GM23248 (cell line): ENCODE data around the gene LRCOL1. TPM values are rescaled to one million over a fixed set of nuclear protein-coding genes. Genes with fewer than 3 reads are reported as not detected.
A peak's percentile ranks its signal among the peaks of the same experiment; 100 is the strongest.

Experiments
- DNase-seq: peaks from one replicate; pipeline ENCODE4 v3.0.0-alpha.2; 2015
- H2AFZ ChIP-seq: fragments of 200-600 bp; sonication (generic); 2 replicates; pipeline ENCODE4 v1.6.1; 2016; ENCODE audit warnings: antibody characterized with exemption
- H3F3A ChIP-seq: fragments of 200-600 bp; sonication (generic); 2 replicates; pipeline ENCODE4 v1.6.1; 2016; ENCODE audit warnings: mild to moderate bottlenecking, antibody characterized with exemption, mixed run types; ENCODE audit not compliant: insufficient read depth
- H3K27ac ChIP-seq: fragments of 200-600 bp; sonication (generic); 2 replicates; pipeline ENCODE4 v1.5.1; 2016; ENCODE audit warnings: mild to moderate bottlenecking
- H3K27me3 ChIP-seq: fragments of 200-600 bp; sonication (generic); replicated peaks from 2 replicates; pipeline ENCODE4 v1.6.1; 2016; ENCODE audit warnings: mild to moderate bottlenecking; ENCODE audit not compliant: insufficient read depth
- H3K36me3 ChIP-seq: fragments of 200-600 bp; sonication (generic); 2 replicates; pipeline ENCODE4 v1.6.1; 2016; ENCODE audit warnings: low read depth, mild to moderate bottlenecking
- H3K4me1 ChIP-seq: fragments of 200-600 bp; sonication (generic); 2 replicates; pipeline ENCODE4 v1.6.1; 2016; ENCODE audit warnings: mild to moderate bottlenecking; ENCODE audit not compliant: insufficient read depth
- H3K4me2 ChIP-seq: fragments of 200-600 bp; sonication (generic); one replicate; pipeline ENCODE4 v1.6.1; 2016; ENCODE audit warnings: mild to moderate bottlenecking; ENCODE audit not compliant: unreplicated experiment
- H3K4me3 ChIP-seq: fragments of 200-600 bp; sonication (generic); 2 replicates; pipeline ENCODE4 v1.5.1; 2016; ENCODE audit warnings: mild to moderate bottlenecking
- H3K79me2 ChIP-seq: fragments of 200-600 bp; sonication (generic); 2 replicates; pipeline ENCODE4 v1.6.1; 2016; ENCODE audit warnings: mild to moderate bottlenecking; ENCODE audit not compliant: insufficient read depth
- H3K9ac ChIP-seq: fragments of 200-600 bp; sonication (generic); 2 replicates; pipeline ENCODE4 v1.6.1; 2016; ENCODE audit warnings: mild to moderate bottlenecking
- H3K9me2 ChIP-seq: fragments of 200-600 bp; sonication (generic); 2 replicates; pipeline ENCODE4 v1.6.1; 2016; ENCODE audit warnings: mixed run types, mild to moderate bottlenecking, moderate library complexity; ENCODE audit not compliant: insufficient read depth
- H3K9me3 ChIP-seq: fragments of 200-600 bp; sonication (generic); one replicate; pipeline ENCODE4 v1.6.1; 2017; ENCODE audit warnings: low read depth
- H4K20me1 ChIP-seq: fragments of 200-600 bp; sonication (generic); 2 replicates; pipeline ENCODE4 v1.6.0; 2016; ENCODE audit not compliant: insufficient read depth
- EZH2 ChIP-seq: fragments of 200-600 bp; sonication (generic); IDR thresholded peaks from 2 replicates; pipeline ENCODE4 v1.6.1; 2018; ENCODE audit warnings: antibody characterized with exemption, mild to moderate bottlenecking; ENCODE audit not compliant: insufficient read depth, poor library complexity, severe bottlenecking
- EZH2phosphoT487 ChIP-seq: fragments of 200-600 bp; sonication (generic); IDR thresholded peaks from 2 replicates; pipeline ENCODE4 v1.6.1; 2018; ENCODE audit warnings: antibody characterized with exemption, moderate library complexity, mild to moderate bottlenecking, low read depth; ENCODE audit not compliant: insufficient read depth
- WGBS, 2 experiments: methylation state at CpG; one replicate each; pipeline ENCODE4 v1.1.6; 2015 to 2017; ENCODE audit warnings: low lambda C conversion rate in 2 of 2, low coverage in 1 of 2; ENCODE audit errors: missing lambda C conversion rate in 2 of 2; 5-methylcytosine and 5-hydroxymethylcytosine counted together
- in situ Hi-C: fragments of 300-500 bp; cut with MboI; formaldehyde crosslinking; loops from 2 replicates; pipeline ENCODE4 v1.15.0; 2020
- polyA plus RNA-seq: library from polyadenylated mRNA; unstranded; fragments of >200 nt; fragmentation: Nextera tagmentation; extraction: Ambion mirVana; gene quantifications from 2 replicates; pipeline ENCODE4 v1.2.1, GENCODE V29; 2016
- total RNA-seq: library from RNA; depleted of rRNA; stranded (reverse); fragments of >200 nt; shearing (Covaris generic); gene quantifications from 2 replicates; pipeline ENCODE4 v1.2.3, GENCODE V29; 2014

The LRCOL1 gene
- total and polyA plus RNA-seq, 2 experiments from 2014 or later, result not detected

DNA sequence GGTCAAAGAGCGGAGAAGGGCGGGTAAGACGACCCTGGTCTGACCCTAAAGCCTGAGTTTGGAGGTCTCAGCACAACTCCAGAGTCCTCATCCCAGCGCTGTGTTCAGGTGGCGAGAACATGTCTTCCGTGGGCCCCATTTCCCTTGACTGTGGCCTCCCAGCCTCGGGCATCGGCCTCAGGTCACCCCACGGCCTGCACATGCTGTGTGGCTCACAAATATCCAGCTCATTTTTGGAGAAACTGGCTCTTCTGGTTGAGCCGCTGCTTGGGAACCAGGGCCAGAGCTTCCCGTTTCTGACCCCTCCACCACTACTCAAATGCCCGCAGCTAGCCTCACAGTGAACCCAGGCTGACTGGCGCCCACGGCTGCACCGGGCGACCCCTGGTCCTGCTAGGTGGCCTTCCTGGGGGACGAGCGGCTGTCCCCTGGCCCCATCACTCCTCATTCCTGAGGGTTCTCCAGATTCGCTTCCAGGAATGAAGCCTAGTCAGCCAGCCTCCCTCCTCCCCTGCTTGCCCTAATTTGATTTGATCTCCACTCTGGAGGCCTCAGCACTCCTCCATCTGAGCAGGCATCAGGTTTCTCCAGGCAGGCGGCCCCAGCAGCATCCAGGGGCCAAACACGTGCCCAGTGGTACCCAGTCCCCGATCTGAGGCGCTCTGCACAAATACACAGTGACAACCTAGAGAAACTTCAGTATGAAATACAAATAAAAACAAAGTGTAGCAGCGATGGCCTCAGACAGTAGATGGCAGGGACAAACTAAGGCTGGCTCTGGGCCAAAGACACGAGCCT, 12.9 kb upstream of the LRCOL1 start:
- Histone ChIP-seq H4K20me1 (no peaks in the 10 kb centered on the region), H3F3A (peaks cover 12% of the 10 kb centered on the region; the same call in 1 of the 2 replicates), H3K79me2 (no peaks in the 10 kb centered on the region), H3K4me1 (peaks cover 9% of the 10 kb centered on the region; the same call in 1 of the 2 replicates), H3K4me3 (no peak overlapping the region), H3K9ac (peak overlapping the region; percentile 33; the same call in 1 of the 2 replicates), H3K4me2 (peak overlapping the region; percentile 86), H3K9me3 (no peaks in the 10 kb centered on the region), H3K9me2 (no peaks in the 10 kb centered on the region), H2AFZ (no peak overlapping the region), H3K27me3 (peaks cover 6% of the 10 kb centered on the region), H3K27ac (no peak overlapping the region), H3K36me3 (no peaks in the 10 kb centered on the region)
- no peak for DNase-seq
- in situ Hi-C loops, result loop anchor here (25.0 kb wide), 1 partner anchor 461 kb away; no protein-coding TSS in a partner anchor
- no peak for TF ChIP-seq EZH2
- 78 to 80% methylated on average over 25 of the region's 25 CpGs for WGBS, 2 experiments

DNA sequence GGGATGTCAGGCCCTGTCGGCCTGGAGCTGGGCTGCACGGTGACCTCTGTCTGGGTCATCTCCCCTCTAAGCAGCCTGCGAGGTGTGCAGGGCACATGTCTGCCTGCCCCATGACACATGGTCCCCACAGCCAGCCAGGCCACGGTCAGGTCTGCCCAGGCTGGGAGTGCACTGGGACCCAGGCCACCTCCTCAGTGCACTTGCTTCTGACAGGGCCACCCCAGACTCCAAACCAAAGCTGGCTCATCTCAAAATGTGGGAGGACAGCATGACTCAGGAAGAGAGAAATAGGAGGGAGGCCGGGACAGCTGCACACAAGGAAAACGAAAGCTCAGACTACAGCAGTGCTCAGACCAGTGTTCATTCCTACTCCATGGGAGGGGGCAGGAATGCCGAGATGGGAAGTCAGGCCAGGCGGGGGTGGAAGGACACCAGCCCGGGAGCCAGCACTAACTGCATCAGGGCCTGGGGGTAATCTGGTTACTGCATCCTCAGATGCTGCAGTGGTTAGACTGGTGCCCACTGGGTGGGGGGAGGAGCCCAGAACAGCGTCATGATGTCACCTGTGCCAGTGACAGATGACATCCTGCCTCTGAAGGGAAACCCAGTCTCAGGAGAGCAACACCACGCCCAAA, 12.2 kb upstream of the LRCOL1 start:
- peak; percentile 90 for DNase-seq
- Histone ChIP-seq H4K20me1 (no peaks in the 10 kb centered on the region), H3K9ac (peak overlapping the region; percentile 33; the same call in 1 of the 2 replicates), H3K27ac (no peak overlapping the region), H3F3A (peaks cover 19% of the 10 kb centered on the region), H3K36me3 (no peaks in the 10 kb centered on the region), H3K79me2 (no peaks in the 10 kb centered on the region), H3K27me3 (peaks cover 13% of the 10 kb centered on the region), H3K9me3 (no peaks in the 10 kb centered on the region), H3K4me3 (no peak overlapping the region), H3K4me2 (peak overlapping the region; percentile 86), H3K9me2 (no peaks in the 10 kb centered on the region), H3K4me1 (peaks cover 9% of the 10 kb centered on the region; the same call in 1 of the 2 replicates), H2AFZ (no peak overlapping the region)
- in situ Hi-C loops, result loop anchor here (25.0 kb wide), 1 partner anchor 460 kb away; no protein-coding TSS in a partner anchor
- 5 to 12% methylated on average over 11 of the region's 11 CpGs for WGBS, 2 experiments
- TF ChIP-seq EZH2 (no peak), EZH2phosphoT487 (no peak)

DNA sequence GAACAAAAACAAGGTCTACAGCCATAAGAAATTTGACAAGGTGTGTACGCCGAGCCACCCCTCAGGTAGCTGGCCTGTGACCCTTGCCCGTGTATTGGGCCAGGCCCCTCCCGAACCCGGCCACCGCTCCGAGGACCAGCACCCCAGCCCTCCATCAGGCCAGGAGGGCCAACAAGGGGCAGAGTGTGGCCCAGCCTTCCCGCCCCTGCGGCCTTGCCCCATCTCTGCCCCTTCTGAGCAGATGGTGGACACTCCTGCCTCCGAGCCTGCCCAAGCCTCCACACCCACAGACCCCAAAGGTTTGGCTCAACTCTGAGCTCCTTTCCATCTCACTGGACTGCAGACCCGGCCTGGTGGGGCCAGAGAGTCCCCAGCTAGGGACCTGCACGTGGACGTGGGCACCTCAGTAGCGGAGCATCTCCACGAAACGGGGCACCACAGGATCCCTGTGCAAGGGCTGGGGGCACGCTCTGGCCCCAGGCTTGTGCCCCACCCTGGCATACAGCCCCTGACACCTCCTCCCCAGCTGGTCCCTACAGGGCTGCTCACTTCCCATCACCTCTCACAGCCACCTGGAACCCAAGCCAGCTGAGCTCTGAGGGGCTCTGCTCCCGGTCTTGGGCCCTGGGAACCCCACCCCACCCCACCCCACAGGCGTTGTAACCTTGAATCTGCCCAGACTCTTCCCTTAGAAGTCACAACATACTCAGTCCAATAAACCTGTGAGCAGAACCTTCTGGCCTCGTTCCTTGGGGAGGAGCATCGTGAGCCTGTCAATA, 11.5 kb upstream of the LRCOL1 start:
- Histone ChIP-seq H3F3A (peaks cover 21% of the 10 kb centered on the region), H3K27ac (no peak overlapping the region), H4K20me1 (no peaks in the 10 kb centered on the region), H3K4me1 (peaks cover 9% of the 10 kb centered on the region; the same call in 1 of the 2 replicates), H3K9ac (no peak overlapping the region), H3K4me2 (no peak overlapping the region), H3K79me2 (no peaks in the 10 kb centered on the region), H3K36me3 (no peaks in the 10 kb centered on the region), H3K9me2 (no peaks in the 10 kb centered on the region), H3K4me3 (no peak overlapping the region), H3K27me3 (peaks cover 20% of the 10 kb centered on the region), H2AFZ (no peak overlapping the region), H3K9me3 (no peaks in the 10 kb centered on the region)
- no peak for TF ChIP-seq EZH2
- in situ Hi-C loops, result loop anchor here (25.0 kb wide), 1 partner anchor 460 kb away; no protein-coding TSS in a partner anchor
- 63 to 71% methylated on average over 20 of the region's 21 CpGs for WGBS, 2 experiments
- no peak for DNase-seq
